Measurements from ENCODE around the gene LRRC74B.

The LRRC74B gene

GRCh38 chr22:21102659-21103267 is 57.0 kb downstream of the LRRC74B start:
- Mint-ChIP-seq H3K27me3 (peaks cover 34% of the 10 kb centered on the region), H3K9me3 (no peaks in the 10 kb centered on the region), H3K4me3 (no peak overlapping the region), H3K4me1 (peaks cover 8% of the 10 kb centered on the region), H3K27ac (no peak overlapping the region), H3K36me3 (no peaks in the 10 kb centered on the region)
- DNase-seq: peak; percentile 85
- CTCF ChIA-PET: interaction anchor here (0.8 to 1.6 kb wide), 6 partner anchors 50 to 544 kb away, joined by 3 to 5 read pairs (median 3); partner anchors contain the start of gene P2RX6

GRCh38 chr22:21103633-21104032 is 57.9 kb downstream of the LRRC74B start:
- CTCF ChIA-PET: interaction anchor here (1.0 kb wide), 1 partner anchor 215 kb away, joined by 3 read pairs; no protein-coding TSS in a partner anchor
- Mint-ChIP-seq H3K4me1 (peaks cover 8% of the 10 kb centered on the region), H3K9me3 (no peaks in the 10 kb centered on the region), H3K27ac (no peak overlapping the region), H3K4me3 (no peak overlapping the region), H3K36me3 (no peaks in the 10 kb centered on the region), H3K27me3 (peaks cover 34% of the 10 kb centered on the region)
- DNase-seq: no peak

- Mint-ChIP-seq H3K4me3 (no peak overlapping the region), H3K4me1 (peaks cover 8% of the 10 kb centered on the region), H3K9me3 (no peaks in the 10 kb centered on the region), H3K27ac (no peak overlapping the region), H3K27me3 (peaks cover 34% of the 10 kb centered on the region), H3K36me3 (no peaks in the 10 kb centered on the region)
- CTCF ChIA-PET: no interaction called here
- no peak for DNase-seq
Observed at GRCh38 chr22:21104126-21104691, 58.5 kb downstream of the LRRC74B start.

GRCh38 chr22:21105294-21105693 is 59.5 kb downstream of the LRRC74B start:
- CTCF ChIA-PET: no interaction called here
- Mint-ChIP-seq H3K36me3 (no peaks in the 10 kb centered on the region), H3K4me3 (no peak overlapping the region), H3K27me3 (peaks cover 34% of the 10 kb centered on the region), H3K4me1 (peaks cover 8% of the 10 kb centered on the region), H3K27ac (no peak overlapping the region), H3K9me3 (no peaks in the 10 kb centered on the region)
- no peak for DNase-seq

GRCh38 chr22:21106000-21106399 is 60.3 kb downstream of the LRRC74B start:
- CTCF ChIA-PET: no interaction called here
- Mint-ChIP-seq H3K9me3 (no peaks in the 10 kb centered on the region), H3K4me3 (no peak overlapping the region), H3K27me3 (peaks cover 32% of the 10 kb centered on the region), H3K36me3 (no peaks in the 10 kb centered on the region), H3K4me1 (peaks cover 8% of the 10 kb centered on the region), H3K27ac (no peak overlapping the region)
- no peak for DNase-seq

GRCh38 chr22:21108379-21109115 is 62.8 kb downstream of the LRRC74B start:
- H3K27me3 Mint-ChIP-seq: peaks cover 18% of the 10 kb centered on the region
- no peaks in the 10 kb centered on the region for H3K36me3 Mint-ChIP-seq
- no peaks in the 10 kb centered on the region for H3K9me3 Mint-ChIP-seq
- H3K4me1 Mint-ChIP-seq: no peaks in the 10 kb centered on the region
- H3K27ac Mint-ChIP-seq: no peak overlapping the region
- CTCF ChIA-PET: no interaction called here
- DNase-seq: no peak
- H3K4me3 Mint-ChIP-seq: no peak overlapping the region

All from activated naive CD4-positive, alpha-beta T cell treated with anti-CD3 and anti-CD28 coated beads, Interleukin-2, amount 10 ng/mL, durations not matched to agents 7 days and 5 days (primary cell).